Measurements from ENCODE around the gene HIPK2.

HIPK2 gene

GRCh38 chr7:139775829-139776266 is 1.9 kb downstream of the HIPK2 start:
- peak; percentile 69 for DNase-seq (ENCODE audit: low spot score)
- peak; percentile 56 for TF ChIP-seq CTCF (IDR thresholded peaks at IDR 0.05; ENCODE audit: borderline replicate concordance, control extremely low read depth, extremely low read depth, insufficient read depth, missing control alignments)
- in situ Hi-C loops (cut with MboI; ENCODE audit: low sequenced_read_pairs, unreplicated experiment) = no loop called here

GRCh38 chr7:139774376-139774775 is 3.4 kb downstream of the HIPK2 start:
- TF ChIP-seq CTCF (IDR thresholded peaks at IDR 0.05; ENCODE audit: borderline replicate concordance, control extremely low read depth, extremely low read depth, insufficient read depth, missing control alignments) = no peak
- DNase-seq (ENCODE audit: low spot score) = no peak
- in situ Hi-C loops (cut with MboI; ENCODE audit: low sequenced_read_pairs, unreplicated experiment) = no loop called here

- in situ Hi-C loops (cut with MboI; ENCODE audit: low sequenced_read_pairs, unreplicated experiment) = no loop called here
Observed at GRCh38 chr7:139773371-139773770, 4.4 kb downstream of the HIPK2 start.

GRCh38 chr7:139772873-139773272 is 4.9 kb downstream of the HIPK2 start:
- no peak for DNase-seq (ENCODE audit: low spot score)
- in situ Hi-C loops (cut with MboI; ENCODE audit: low sequenced_read_pairs, unreplicated experiment) = no loop called here
- TF ChIP-seq CTCF (IDR thresholded peaks at IDR 0.05; ENCODE audit: borderline replicate concordance, control extremely low read depth, extremely low read depth, insufficient read depth, missing control alignments) = no peak

More at GRCh38 chr7:139773371-139773770, 4.4 kb downstream of the HIPK2 start:
- no peak for TF ChIP-seq CTCF (IDR thresholded peaks at IDR 0.05; ENCODE audit: borderline replicate concordance, control extremely low read depth, extremely low read depth, insufficient read depth, missing control alignments)
- peak; percentile 46 for DNase-seq (ENCODE audit: low spot score)

GRCh38 chr7:139772115-139772514 is 5.7 kb downstream of the HIPK2 start:
- no peak for DNase-seq (ENCODE audit: low spot score)
- in situ Hi-C loops (cut with MboI; ENCODE audit: low sequenced_read_pairs, unreplicated experiment) = no loop called here

GRCh38 chr7:139771001-139771956 is 6.5 kb downstream of the HIPK2 start:
- TF ChIP-seq CTCF (IDR thresholded peaks at IDR 0.05; ENCODE audit: borderline replicate concordance, control extremely low read depth, extremely low read depth, insufficient read depth, missing control alignments) = no peak
- in situ Hi-C loops (cut with MboI; ENCODE audit: low sequenced_read_pairs, unreplicated experiment) = no loop called here
- DNase-seq (ENCODE audit: low spot score) = no peak

More at GRCh38 chr7:139772115-139772514, 5.7 kb downstream of the HIPK2 start:
- no peak for TF ChIP-seq CTCF (IDR thresholded peaks at IDR 0.05; ENCODE audit: borderline replicate concordance, control extremely low read depth, extremely low read depth, insufficient read depth, missing control alignments)
